Measurements from ENCODE around the gene NTSR2.

NTSR2 gene
- total RNA-seq, result 0 reads per million in 4 experiments

GRCh38 chr2:11669454-11670291 is at the start of gene NTSR2:
NTSR2 (minus strand) TSS chr2:11670195; CDS start chr2:11670129, 66 bp downstream.
- DNase-seq, result no peak

- no peak for DNase-seq
Observed at GRCh38 chr2:11719230-11719977, 49.4 kb upstream of the NTSR2 start.

- DNase-seq, result no peak
Observed at GRCh38 chr2:11718606-11719005, 48.6 kb upstream of the NTSR2 start.

- DNase-seq, result no peak
Observed at GRCh38 chr2:11717623-11718022, 47.6 kb upstream of the NTSR2 start.

GRCh38 chr2:11716689-11717321 is 46.8 kb upstream of the NTSR2 start:
- DNase-seq, result no peak

GRCh38 chr2:11715987-11716652 is 46.1 kb upstream of the NTSR2 start:
- DNase-seq, result no peak

GRCh38 chr2:11713815-11714214 is 43.8 kb upstream of the NTSR2 start:
- DNase-seq, result no peak

- DNase-seq, result no peak
Observed at GRCh38 chr2:11712866-11713265, 42.9 kb upstream of the NTSR2 start.

- DNase-seq, result no peak
Observed at GRCh38 chr2:11711751-11712150, 41.8 kb upstream of the NTSR2 start.

- no peak for DNase-seq
Observed at GRCh38 chr2:11711354-11711716, 41.3 kb upstream of the NTSR2 start.

- no peak for DNase-seq
Observed at GRCh38 chr2:11710632-11711353, 40.8 kb upstream of the NTSR2 start.

GRCh38 chr2:11710210-11710609 is 40.2 kb upstream of the NTSR2 start:
- DNase-seq, result no peak

- no peak for DNase-seq
Observed at GRCh38 chr2:11709293-11709692, 39.3 kb upstream of the NTSR2 start.

- DNase-seq, result no peak
Observed at GRCh38 chr2:11708106-11708505, 38.1 kb upstream of the NTSR2 start.

- no peak for DNase-seq
Observed at GRCh38 chr2:11705711-11706110, 35.7 kb upstream of the NTSR2 start.

- no peak for DNase-seq
Observed at GRCh38 chr2:11705063-11705462, 35.1 kb upstream of the NTSR2 start.

GRCh38 chr2:11703700-11704099 is 33.7 kb upstream of the NTSR2 start:
- DNase-seq, result no peak

- DNase-seq, result no peak
Observed at GRCh38 chr2:11702946-11703345, 33.0 kb upstream of the NTSR2 start.

GRCh38 chr2:11701751-11702301 is 31.8 kb upstream of the NTSR2 start:
- DNase-seq, result no peak

- no peak for DNase-seq
Observed at GRCh38 chr2:11701206-11701605, 31.2 kb upstream of the NTSR2 start.

- no peak for DNase-seq
Observed at GRCh38 chr2:11699686-11700670, 30.0 kb upstream of the NTSR2 start.
